GM03348 (cell line): ENCODE results near the gene VIL1.

ENCODE experiments used
- DNase-seq: peaks from one replicate; pipeline ENCODE4 v3.0.0; 2012; ENCODE audit warnings: low spot score

VIL1 gene

GRCh38 chr2:218418717-218419458 is at the start of gene VIL1:
TSS of gene VIL1 (plus strand) at chr2:218419123. CDS start at chr2:218423779, 4,656 bp downstream.
- no peak for DNase-seq

- no peak for DNase-seq
These were observed 49.6 kb upstream of the VIL1 start for GRCh38 chr2:218369330-218369729.

GRCh38 chr2:218370410-218371063 is 48.4 kb upstream of the VIL1 start:
- DNase-seq: no peak

- DNase-seq: no peak
These were observed 47.0 kb upstream of the VIL1 start for GRCh38 chr2:218371983-218372350.

GRCh38 chr2:218374795-218375194 is 44.1 kb upstream of the VIL1 start:
- DNase-seq: no peak

GRCh38 chr2:218375212-218375611 is 43.7 kb upstream of the VIL1 start:
- peak; percentile 44 for DNase-seq

- DNase-seq: no peak
These were observed 40.9 kb upstream of the VIL1 start for GRCh38 chr2:218378053-218378452.

GRCh38 chr2:218381916-218382366 is 37.0 kb upstream of the VIL1 start, which contains the start of gene SLC11A1:
TSS of gene SLC11A1 (plus strand) at chr2:218382273. CDS start at chr2:218382369, 96 bp downstream.
- DNase-seq: no peak

GRCh38 chr2:218382785-218383184 is 36.1 kb upstream of the VIL1 start:
- no peak for DNase-seq

GRCh38 chr2:218383892-218384519 is 34.9 kb upstream of the VIL1 start:
- peak; percentile 33 for DNase-seq

GRCh38 chr2:218384975-218385374 is 33.9 kb upstream of the VIL1 start:
- DNase-seq: no peak

GRCh38 chr2:218386505-218387368 is 32.2 kb upstream of the VIL1 start:
- DNase-seq: no peak

GRCh38 chr2:218387369-218388194 is 31.3 kb upstream of the VIL1 start:
- DNase-seq: peak; percentile 32

- DNase-seq: no peak
These were observed 29.4 kb upstream of the VIL1 start for GRCh38 chr2:218389333-218390150.

GRCh38 chr2:218391202-218391601 is 27.7 kb upstream of the VIL1 start:
- DNase-seq: no peak

GRCh38 chr2:218392459-218392858 is 26.5 kb upstream of the VIL1 start:
- DNase-seq: no peak

GRCh38 chr2:218392891-218393462 is 25.9 kb upstream of the VIL1 start:
- no peak for DNase-seq

GRCh38 chr2:218393750-218394290 is 25.1 kb upstream of the VIL1 start:
- no peak for DNase-seq

GRCh38 chr2:218394298-218395089 is 24.4 kb upstream of the VIL1 start:
- no peak for DNase-seq
